ENCODE data around the gene DOCK1.

The DOCK1 gene

DNA sequence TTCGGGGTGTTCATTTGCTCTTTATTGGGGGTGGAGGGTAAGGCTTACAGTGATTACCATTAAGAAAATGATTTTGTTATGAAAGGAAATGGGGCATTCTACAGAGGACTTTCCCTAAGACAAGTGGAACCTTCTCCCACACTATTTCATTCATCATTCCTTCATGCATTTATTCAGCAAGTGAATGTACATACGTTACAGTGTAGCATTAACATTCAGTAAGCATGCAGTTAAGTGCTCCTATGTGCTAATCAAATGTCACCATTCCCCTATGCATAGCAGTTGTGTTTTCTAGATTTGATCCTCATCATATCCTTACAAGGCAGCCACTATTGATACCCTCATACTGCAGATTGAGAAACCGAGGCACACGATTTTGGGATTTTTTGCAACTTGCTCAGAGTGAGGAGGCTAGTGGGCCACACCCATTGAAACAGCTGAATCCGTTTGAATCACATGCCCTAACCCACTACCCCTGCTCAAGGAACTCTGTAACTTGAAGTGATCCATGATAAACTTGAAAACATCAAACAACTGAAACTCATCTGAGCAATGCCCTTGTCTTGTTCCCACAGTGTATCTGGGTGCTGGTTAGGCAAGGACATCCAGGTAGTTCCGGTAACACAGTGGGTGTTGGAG, 274.5 kb downstream of the DOCK1 start:
- no peak for DNase-seq (ENCODE audit: low spot score)

GRCh38 chr10:127182161-127182560, 276.9 kb downstream of the DOCK1 start:
- DNase-seq (ENCODE audit: low spot score) = no peak

- no peak for DNase-seq (ENCODE audit: low spot score)
These were observed 279.4 kb downstream of the DOCK1 start for GRCh38 chr10:127184582-127184981.

GRCh38 chr10:127186813-127187212, 281.6 kb downstream of the DOCK1 start:
- no peak for DNase-seq (ENCODE audit: low spot score)

GRCh38 chr10:127189226-127189625, 284.0 kb downstream of the DOCK1 start:
- no peak for DNase-seq (ENCODE audit: low spot score)

DNA sequence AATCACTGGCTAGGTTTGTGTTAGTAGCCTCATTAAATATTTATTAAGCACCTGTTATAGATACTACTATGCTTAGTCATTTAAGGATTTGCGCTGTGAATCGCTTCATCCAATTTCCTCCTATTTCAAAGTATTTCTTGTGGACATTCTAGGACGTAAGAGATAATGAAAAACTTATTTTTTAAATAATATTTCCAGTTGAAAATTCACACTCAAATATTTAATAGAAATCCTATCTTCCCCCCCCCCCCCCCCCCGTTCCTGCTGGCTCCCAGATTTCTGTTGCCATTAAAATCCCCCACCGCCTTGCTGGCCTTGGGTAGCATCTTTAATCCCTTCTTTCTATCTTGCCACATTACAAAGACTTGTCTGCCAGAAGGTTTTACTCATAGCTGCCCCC, 285.2 kb downstream of the DOCK1 start:
- no peak for DNase-seq (ENCODE audit: low spot score)

GRCh38 chr10:127193125-127193524, 287.9 kb downstream of the DOCK1 start:
- DNase-seq (ENCODE audit: low spot score) = no peak

- DNase-seq (ENCODE audit: low spot score) = no peak
These were observed 288.9 kb downstream of the DOCK1 start for GRCh38 chr10:127194111-127194510.

GRCh38 chr10:127194599-127194998, 289.4 kb downstream of the DOCK1 start:
- no peak for DNase-seq (ENCODE audit: low spot score)

DNA sequence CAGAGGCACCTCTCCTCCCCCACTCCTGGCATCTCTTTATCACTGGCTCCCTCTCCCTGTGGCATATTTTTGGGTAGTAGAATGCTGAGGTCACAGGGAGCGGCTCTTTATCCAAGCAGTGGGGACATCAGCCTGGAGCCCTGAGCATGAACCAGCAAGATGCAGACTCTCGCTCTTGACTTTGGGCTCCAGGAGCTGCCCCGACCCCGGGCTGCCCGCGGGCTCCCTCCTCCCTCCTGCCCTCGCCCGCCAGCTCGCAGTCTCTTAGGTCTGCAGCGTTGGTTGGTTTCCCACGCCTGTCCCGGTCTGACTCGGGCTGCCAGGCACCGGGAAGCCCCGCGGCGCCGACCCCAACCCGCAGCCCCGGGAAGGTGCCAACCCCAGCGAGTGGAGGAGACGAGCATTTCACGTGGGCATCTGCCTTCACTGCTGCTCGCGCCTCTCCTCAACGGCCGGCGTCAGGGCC, 289.8 kb downstream of the DOCK1 start:
- no peak for DNase-seq (ENCODE audit: low spot score)

GRCh38 chr10:127195571-127196281, 290.5 kb downstream of the DOCK1 start:
- DNase-seq (ENCODE audit: low spot score) = no peak

DNA sequence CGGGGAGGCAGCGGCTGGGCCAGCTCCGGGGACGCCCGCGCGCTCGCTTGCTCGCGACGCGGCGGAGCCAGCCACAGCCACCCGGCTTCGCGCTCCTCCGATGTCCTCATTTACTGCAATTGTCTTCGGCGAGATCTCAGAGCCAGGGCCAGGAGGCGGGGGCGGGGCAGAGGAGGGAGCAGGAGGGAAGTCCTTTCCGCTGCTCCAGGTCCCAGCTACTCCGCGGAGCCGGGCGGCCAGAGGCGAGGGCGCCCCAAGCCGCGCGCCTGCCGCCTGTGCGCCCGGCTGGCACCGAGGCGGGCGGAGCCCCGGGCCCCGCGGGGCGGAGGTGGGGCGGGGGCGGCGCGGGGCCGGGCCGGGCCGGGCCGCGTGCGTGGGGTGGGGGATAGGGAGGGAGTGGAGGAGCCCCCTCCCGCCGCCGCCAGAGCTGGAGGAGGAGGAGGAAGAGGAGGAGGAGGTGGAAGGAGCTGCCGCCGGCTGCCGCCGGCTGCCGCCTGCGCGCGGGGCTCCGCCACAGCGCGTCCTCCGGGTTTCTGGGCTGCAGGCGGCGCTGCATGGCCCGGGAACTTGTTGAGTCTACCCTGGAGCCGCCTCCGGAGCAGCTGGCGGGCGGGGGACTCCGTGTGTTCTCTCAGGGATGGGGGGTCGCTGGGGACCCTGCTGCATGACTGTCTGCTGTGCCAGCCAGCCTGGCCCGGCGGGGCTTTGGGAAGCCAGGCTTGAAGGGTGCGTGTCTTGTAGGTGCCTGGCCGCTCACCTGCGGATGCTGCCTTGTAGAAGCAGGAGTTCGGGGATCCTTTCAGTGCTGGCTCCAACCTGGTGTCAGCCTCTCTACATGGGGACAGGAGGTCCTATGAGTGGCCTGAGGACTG, 291.3 kb downstream of the DOCK1 start, which contains the start of gene INSYN2A:
TSS of gene INSYN2A (minus strand) at position 310 of the 872 bp plus-strand sequence. CDS start 20,196 bp downstream, outside the sequence.
- peak; percentile 78 for DNase-seq (ENCODE audit: low spot score)

GRCh38 chr10:127197154-127197432, 291.9 kb downstream of the DOCK1 start:
- DNase-seq (ENCODE audit: low spot score) = no peak

DNA sequence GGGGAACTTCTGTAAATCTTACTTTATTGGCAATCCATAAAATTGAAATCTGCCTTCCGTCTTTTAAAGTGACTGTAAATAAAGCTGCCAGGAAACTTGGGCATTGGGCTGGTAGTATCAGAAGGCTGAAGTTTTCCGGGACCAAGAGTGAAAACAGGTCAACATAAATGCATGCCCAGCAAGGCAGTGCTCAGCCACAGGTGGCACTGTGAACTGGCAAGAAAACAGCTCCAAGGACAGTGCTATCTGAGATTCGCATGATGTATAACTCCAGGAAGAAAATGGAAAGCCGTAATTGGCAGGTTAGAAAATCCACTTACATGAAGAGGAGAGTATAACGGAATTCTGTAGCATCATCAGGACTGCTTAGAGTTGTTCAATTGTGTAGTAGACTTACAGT, 293.1 kb downstream of the DOCK1 start:
- DNase-seq (ENCODE audit: low spot score) = no peak

GRCh38 chr10:127198721-127199120, 293.5 kb downstream of the DOCK1 start:
- no peak for DNase-seq (ENCODE audit: low spot score)

DNA sequence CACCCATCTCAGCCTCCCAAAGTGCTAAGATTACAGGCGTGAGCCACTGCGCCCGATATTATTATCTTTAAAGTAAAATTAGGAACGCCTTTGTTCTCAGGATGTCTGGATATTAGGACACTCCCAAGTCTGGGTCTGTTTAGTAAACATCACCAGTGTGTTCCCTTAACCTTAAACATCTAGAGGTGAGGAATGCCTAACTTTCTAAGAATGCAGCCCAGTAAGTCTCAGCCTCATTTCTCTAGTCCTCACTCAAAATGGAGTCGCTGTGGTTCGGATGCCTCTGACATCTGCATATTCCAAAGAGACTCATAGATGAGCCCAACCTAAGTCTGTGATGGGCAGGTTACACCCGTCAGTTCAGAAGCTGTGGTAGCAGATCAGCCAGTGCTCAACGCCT, 295.4 kb downstream of the DOCK1 start:
- no peak for DNase-seq (ENCODE audit: low spot score)

DNA sequence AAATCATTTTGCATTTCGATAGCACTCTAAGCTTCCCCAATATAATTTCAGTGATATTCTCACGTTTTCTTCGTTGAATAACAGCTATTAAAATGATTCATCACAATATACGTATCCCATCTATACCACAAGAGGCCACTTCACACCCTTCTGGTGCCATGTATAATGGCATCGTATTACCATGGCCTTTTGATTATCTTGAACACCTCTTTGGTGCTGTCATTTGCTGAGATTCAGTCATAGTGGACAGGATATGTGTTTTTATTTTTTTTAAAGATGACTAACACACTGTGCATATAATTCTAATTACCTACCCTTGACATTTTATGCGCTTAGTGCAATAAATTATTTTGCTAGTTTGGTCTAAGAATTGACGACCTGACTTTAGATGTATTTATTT, 297.8 kb downstream of the DOCK1 start:
- no peak for DNase-seq (ENCODE audit: low spot score)

DNA sequence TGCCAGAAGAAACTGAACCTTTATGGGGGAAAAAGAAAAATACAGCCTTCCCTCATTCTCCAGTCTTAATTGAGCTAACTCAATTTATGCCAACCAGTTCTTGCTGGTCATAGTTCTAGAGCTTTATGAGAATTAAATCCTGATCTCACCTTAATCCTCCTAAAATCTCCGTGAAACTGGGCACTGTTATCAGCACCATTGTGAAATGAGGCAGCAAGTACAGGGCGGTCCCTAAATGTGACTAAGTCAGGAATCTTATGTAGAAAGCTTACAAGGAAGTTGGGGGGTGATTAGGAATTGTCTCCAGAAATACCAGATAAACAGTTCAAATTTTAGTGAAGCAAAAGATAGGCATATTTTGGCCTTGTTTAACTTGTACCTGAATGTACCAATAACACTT, 301.9 kb downstream of the DOCK1 start:
- no peak for DNase-seq (ENCODE audit: low spot score)

GRCh38 chr10:127210936-127211466, 305.8 kb downstream of the DOCK1 start:
- DNase-seq (ENCODE audit: low spot score) = no peak

GRCh38 chr10:127215866-127216265, 310.6 kb downstream of the DOCK1 start:
- no peak for DNase-seq (ENCODE audit: low spot score)

- no peak for DNase-seq (ENCODE audit: low spot score)
These were observed 311.0 kb downstream of the DOCK1 start for GRCh38 chr10:127216274-127216673.

- DNase-seq (ENCODE audit: low spot score) = no peak
These were observed 311.6 kb downstream of the DOCK1 start for GRCh38 chr10:127216786-127217185.

DNA sequence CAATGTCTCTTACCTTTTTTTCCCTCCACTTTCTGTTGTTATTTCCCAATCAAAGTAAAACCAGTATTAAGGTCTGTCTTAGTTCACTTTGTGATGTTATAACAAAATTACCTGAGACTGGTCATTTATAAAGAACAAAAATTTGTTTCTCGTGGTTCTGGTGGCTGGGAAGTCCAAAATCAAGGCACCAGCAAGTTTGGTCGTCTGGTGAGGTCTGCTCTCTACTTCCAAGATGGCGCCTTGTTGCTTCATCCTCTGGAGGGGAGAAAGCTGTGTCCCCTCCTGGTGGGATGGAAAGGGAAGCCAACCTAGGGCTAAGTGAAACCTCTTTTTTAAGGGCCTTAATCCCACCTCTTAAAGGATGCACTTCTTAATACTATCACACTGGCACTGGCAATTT, 313.4 kb downstream of the DOCK1 start:
- DNase-seq (ENCODE audit: low spot score) = no peak
